HG03457 (cell line): ENCODE data around the gene CCDC12.
"Not testable (repeated sequence)": the region's sequence is repeated elsewhere in the genome, so short reads cannot be mapped to it uniquely, and the experiment has no call there.

ENCODE experiments used
- ATAC-seq: cut with Tn5 transposase; IDR thresholded peaks from one replicate; pipeline ENCODE4 v1.9.1; 2021; ENCODE audit warnings: moderate number of reproducible peaks; ENCODE audit not compliant: unreplicated experiment

CCDC12 gene

GRCh38 chr3:46982546-46982945 lies 6.0 kb upstream of the CCDC12 start:
- ATAC-seq, result no peak

GRCh38 chr3:46981932-46982471 lies 5.5 kb upstream of the CCDC12 start:
- ATAC-seq, result no peak

GRCh38 chr3:46979958-46980497 lies 3.5 kb upstream of the CCDC12 start:
- no peak for ATAC-seq

GRCh38 chr3:46978985-46979944 lies 2.7 kb upstream of the CCDC12 start, which contains the start of gene NBEAL2:
NBEAL2 (plus strand) TSS chr3:46979666; CDS start chr3:46979862, 196 bp downstream.
- ATAC-seq, result peak; percentile 44

- ATAC-seq, result no peak
Observed at GRCh38 chr3:46978381-46978780, 1.8 kb upstream of the CCDC12 start.

- no peak for ATAC-seq
Observed at GRCh38 chr3:46977811-46978195, 1.3 kb upstream of the CCDC12 start.

GRCh38 chr3:46974421-46975171 lies 1.9 kb downstream of the CCDC12 start:
- no peak for ATAC-seq

- no peak for ATAC-seq
Observed at GRCh38 chr3:46972396-46972795, 4.1 kb downstream of the CCDC12 start.

- no peak for ATAC-seq
Observed at GRCh38 chr3:46971742-46972141, 4.8 kb downstream of the CCDC12 start.

- no peak for ATAC-seq
Observed at GRCh38 chr3:46971151-46971550, 5.4 kb downstream of the CCDC12 start.

- no peak for ATAC-seq
Observed at GRCh38 chr3:46970391-46971091, 6.0 kb downstream of the CCDC12 start.

GRCh38 chr3:46968783-46969428 lies 7.6 kb downstream of the CCDC12 start:
- ATAC-seq, result no peak

GRCh38 chr3:46966811-46967210 lies 9.7 kb downstream of the CCDC12 start:
- ATAC-seq, result no peak

GRCh38 chr3:46965151-46965550 lies 11.4 kb downstream of the CCDC12 start:
- ATAC-seq, result no peak

GRCh38 chr3:46964038-46964590 lies 12.4 kb downstream of the CCDC12 start:
- ATAC-seq, result not testable (repeated sequence)

- no peak for ATAC-seq
Observed at GRCh38 chr3:46962990-46963389, 13.6 kb downstream of the CCDC12 start.

- no peak for ATAC-seq
Observed at GRCh38 chr3:46962427-46962826, 14.1 kb downstream of the CCDC12 start.

GRCh38 chr3:46960835-46961234 lies 15.7 kb downstream of the CCDC12 start:
- no peak for ATAC-seq

- ATAC-seq, result no peak
Observed at GRCh38 chr3:46960081-46960701, 16.4 kb downstream of the CCDC12 start.
